ENCODE data around the gene RPRD1B.

Gene RPRD1B, protein sequence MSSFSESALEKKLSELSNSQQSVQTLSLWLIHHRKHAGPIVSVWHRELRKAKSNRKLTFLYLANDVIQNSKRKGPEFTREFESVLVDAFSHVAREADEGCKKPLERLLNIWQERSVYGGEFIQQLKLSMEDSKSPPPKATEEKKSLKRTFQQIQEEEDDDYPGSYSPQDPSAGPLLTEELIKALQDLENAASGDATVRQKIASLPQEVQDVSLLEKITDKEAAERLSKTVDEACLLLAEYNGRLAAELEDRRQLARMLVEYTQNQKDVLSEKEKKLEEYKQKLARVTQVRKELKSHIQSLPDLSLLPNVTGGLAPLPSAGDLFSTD

DNA sequence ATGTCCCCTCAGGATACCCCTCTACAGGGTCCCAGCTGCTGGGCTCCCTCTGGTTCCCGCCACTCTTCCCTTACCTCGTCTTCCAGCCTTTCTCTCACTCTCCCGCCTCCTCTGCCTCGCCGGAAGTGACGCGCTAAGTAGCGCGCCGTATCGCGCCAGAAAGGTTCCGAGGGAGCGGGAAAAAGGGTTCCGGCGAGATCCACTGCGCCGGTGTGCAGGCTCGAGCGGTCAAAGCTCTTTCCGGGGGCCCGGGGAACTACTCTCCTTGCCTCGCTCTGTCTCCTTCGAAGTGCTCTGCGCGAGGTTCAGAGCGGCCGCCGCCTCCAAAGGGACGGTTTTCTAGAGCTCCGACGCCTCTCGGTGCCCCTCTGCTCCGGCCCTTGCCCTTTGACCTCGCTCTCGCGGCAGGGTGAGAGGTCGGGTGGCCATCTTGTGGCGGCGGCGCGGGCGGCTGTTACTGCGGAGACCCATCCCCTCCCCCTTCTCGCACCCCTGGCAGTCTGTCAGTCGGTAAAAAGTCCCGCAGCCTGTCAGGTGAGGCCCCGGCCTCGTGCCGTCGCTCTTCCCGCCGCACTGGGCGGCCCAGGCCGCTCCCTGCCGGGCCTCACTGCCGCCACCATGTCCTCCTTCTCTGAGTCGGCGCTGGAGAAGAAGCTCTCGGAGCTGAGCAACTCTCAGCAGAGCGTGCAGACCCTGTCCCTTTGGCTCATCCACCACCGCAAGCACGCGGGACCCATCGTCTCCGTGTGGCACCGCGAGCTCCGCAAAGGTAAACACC is at the start of gene RPRD1B, which contains the start of gene TTI1:
TSS of gene RPRD1B (plus strand) at position 417 of the 778 bp plus-strand sequence. CDS start at position 619, 202 bp downstream.
TSS of gene TTI1 (minus strand) at position 127 of the 778 bp plus-strand sequence. CDS start 19,640 bp downstream, outside the sequence.
- H3K4me3 Mint-ChIP-seq: peak within 1 kb of the TSS; percentile 89
- DNase-seq (peak; percentile 90), ATAC-seq (peak; percentile 91)
- no peaks in the 10 kb centered on the region for H3K27me3 Mint-ChIP-seq
- peaks cover 77% of the 10 kb centered on the region for H3K4me1 Mint-ChIP-seq
- peak within 1 kb of the TSS; percentile 98 for H3K27ac Mint-ChIP-seq
- H3K36me3 Mint-ChIP-seq (ENCODE audit: low read depth): peaks cover 55% of the 10 kb centered on the region
- H3K9me3 Mint-ChIP-seq: no peaks in the 10 kb centered on the region

DNA sequence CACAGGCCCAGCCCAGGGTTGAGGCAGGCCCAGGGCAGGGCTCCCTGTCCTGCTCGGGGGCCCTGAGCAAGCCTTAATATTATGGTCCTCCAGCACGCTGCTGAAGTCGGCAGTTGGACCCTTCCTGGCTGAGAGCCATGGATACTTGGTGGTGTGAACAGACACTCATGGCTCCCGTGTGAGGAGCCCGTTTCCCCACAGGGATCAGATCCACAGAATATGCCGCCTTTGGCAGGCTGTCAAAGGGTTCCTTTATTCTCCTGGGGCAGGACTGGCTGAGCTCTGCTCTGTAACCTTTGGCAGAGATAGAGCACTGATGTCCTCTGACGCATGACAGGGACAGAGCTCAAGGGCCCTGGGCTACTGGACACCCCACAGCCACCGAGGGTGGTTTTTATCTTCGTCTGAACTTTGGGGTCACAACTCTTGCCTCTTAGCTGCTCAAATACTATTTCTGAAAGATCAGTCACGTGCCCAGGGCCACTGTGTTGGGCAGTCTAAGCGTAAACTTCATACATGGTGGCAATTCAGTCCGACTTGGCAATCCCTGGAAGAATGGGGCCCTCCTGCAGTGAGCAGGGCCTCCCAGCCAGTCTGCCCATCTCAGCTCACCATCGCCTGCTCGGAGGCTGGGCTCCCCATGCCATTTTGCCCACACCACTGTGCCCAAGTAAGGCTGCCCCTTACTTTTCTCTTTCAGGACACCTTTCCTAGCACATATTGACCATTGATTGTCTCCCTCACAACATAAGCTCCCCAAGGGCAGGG is 49.3 kb upstream of the RPRD1B start:
- Mint-ChIP-seq H3K9me3 (no peaks in the 10 kb centered on the region), H3K36me3 (ENCODE audit: low read depth) (peaks cover 40% of the 10 kb centered on the region), H3K27me3 (no peaks in the 10 kb centered on the region), H3K4me3 (no peak overlapping the region), H3K27ac (no peak overlapping the region), H3K4me1 (no peaks in the 10 kb centered on the region)
- DNase-seq: no peak
- ATAC-seq: no peak

DNA sequence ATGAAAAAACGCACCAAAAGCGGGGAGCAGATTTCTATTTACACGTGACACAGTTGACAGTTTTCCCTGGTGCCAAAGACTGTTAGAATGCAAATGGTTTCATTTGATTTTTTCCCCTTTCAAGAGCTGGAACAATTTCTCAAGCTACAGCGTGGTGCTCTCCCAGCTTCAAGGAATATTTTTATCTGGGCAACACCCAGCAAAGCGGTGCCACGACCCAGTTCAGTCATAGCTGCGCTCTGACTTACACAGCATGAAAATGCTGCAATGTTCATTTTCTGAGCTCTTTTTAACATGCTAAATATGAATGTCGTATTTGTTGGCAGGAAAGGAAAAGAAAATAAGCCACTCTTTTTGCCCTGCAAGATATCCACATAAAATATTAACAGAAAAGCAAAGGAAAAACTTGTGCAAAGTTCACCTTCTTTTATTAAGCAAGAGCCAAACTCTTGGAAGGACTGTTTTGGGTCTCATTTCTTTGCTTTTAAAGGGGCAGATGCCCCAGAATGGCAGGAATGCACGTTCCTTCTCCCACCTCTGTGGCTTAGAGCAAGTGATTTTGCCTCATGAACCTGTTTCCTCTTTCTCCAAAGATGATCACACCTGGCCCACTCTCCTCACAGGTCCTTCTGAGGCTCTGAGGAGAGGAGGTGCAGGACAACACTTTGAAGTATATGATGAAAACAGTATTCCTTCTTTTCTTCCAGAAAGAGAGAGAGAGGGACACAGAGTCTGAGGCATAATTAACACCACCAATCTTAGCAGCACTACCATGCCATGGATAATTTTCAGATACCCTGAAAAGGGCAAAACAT is 47.3 kb upstream of the RPRD1B start:
- H3K4me1 Mint-ChIP-seq: peaks cover 17% of the 10 kb centered on the region
- H3K4me3 Mint-ChIP-seq: no peak overlapping the region
- DNase-seq (no peak), ATAC-seq (no peak)
- H3K27ac Mint-ChIP-seq: no peak overlapping the region
- no peaks in the 10 kb centered on the region for H3K27me3 Mint-ChIP-seq
- no peaks in the 10 kb centered on the region for H3K9me3 Mint-ChIP-seq
- peaks cover 56% of the 10 kb centered on the region for H3K36me3 Mint-ChIP-seq (ENCODE audit: low read depth)

DNA sequence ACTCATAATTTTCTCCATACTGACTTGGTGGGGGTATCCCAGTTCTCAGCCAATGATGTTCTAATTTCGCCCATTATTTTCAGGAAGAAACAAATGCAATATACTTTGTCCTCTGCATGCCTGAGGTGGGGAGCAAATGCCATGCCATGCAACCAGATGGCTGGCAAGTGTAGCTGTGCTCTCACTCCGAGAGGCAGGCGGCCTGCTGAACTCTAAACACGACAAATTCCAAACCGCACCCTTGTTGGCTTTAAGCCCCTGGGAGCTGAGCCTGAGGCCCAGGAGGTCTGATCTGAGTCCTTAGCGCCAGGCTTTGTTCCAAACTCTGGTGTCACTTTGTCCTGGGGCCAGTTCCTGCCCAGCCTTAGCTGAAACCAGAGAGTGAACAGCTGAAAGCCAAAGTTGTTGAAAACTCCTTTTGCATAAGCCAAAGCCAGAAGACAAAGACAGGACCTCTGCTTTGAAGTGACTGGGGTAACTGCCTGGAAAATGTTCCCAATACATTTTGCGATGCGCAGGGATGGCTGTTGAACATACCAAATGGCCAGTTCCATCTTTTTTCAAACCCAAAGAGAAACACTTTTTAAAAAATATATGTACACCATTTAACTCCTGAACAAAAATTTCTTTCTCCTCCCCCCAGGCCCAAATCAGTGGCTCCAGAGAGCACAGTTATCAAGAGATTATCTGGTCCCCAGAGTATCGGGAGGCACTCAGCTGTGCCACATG is 46.5 kb upstream of the RPRD1B start:
- DNase-seq: no peak
- Mint-ChIP-seq H3K27ac (no peak overlapping the region), H3K4me1 (peaks cover 23% of the 10 kb centered on the region), H3K27me3 (no peaks in the 10 kb centered on the region), H3K36me3 (ENCODE audit: low read depth) (peaks cover 56% of the 10 kb centered on the region), H3K4me3 (no peak overlapping the region), H3K9me3 (no peaks in the 10 kb centered on the region)
- no peak for ATAC-seq

DNA sequence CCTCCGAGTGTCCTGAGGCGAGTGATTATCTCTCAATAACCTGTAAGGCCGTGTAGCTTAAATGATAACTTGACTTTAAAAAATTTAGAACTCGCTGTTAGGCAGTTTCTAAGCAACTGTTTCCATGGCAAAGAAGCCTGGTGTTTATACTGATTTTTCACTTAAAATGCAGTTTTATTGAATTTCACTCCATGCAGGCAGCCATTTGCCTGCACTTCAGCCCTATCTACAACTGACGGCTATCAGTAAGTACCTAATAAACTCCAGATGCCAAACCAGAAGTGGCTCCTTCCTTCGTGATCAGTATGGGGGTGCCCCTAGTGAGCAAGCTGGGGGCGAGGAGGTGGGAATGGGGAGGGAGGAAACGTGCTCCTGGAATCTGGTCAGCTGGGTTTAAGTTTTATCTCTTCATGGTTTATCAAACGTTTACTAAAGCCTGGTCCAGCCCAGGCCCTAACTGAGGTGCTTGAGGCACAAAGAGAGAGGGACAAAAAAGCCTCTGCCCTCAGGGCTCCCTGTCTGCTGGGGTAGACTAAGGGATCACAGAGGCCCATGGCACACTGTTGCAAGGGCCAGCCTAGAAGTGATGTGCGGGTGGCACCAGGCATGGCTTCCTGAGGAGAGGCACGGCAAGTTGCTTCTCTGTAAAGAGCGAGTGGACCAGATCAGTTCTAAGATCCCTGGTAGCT is 45.8 kb upstream of the RPRD1B start:
- Mint-ChIP-seq H3K27me3 (no peaks in the 10 kb centered on the region), H3K4me1 (peaks cover 23% of the 10 kb centered on the region), H3K4me3 (no peak overlapping the region), H3K9me3 (no peaks in the 10 kb centered on the region), H3K27ac (no peak overlapping the region), H3K36me3 (ENCODE audit: low read depth) (peaks cover 51% of the 10 kb centered on the region)
- DNase-seq: no peak
- ATAC-seq: no peak

DNA sequence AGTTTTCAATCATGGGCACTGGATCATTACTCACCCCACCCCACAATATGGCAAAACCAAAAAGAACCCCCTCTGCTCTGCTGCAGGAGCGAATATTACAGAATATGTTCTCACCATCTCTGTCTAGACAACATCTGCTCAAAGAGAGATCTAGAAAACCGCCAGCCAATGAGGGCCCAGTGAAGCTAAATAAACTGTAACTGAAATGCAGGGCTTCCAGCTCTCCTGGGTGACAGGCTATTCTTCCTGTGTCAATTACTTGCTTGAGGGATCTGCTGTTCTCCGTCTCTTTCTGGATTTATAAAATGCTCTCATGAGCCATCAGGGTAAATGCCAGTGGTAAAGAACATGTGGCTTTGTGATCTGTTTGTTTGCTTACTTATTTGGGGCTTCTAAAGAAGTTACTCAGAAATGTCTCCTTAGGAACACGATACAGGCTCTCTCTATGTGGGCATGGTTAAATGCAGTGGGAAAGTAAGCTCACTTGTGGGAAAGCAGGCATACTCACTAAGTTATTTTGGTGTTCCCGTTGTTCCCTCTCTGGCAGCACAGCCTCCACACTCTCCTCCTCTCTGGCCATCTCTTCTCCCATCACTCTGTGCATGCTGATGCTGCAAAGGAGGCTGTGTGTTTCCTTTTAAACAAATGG is 45.1 kb upstream of the RPRD1B start:
- Mint-ChIP-seq H3K27ac (no peak overlapping the region), H3K36me3 (ENCODE audit: low read depth) (peaks cover 44% of the 10 kb centered on the region), H3K27me3 (no peaks in the 10 kb centered on the region), H3K4me3 (no peak overlapping the region), H3K4me1 (peaks cover 23% of the 10 kb centered on the region), H3K9me3 (no peaks in the 10 kb centered on the region)
- DNase-seq: no peak
- no peak for ATAC-seq

DNA sequence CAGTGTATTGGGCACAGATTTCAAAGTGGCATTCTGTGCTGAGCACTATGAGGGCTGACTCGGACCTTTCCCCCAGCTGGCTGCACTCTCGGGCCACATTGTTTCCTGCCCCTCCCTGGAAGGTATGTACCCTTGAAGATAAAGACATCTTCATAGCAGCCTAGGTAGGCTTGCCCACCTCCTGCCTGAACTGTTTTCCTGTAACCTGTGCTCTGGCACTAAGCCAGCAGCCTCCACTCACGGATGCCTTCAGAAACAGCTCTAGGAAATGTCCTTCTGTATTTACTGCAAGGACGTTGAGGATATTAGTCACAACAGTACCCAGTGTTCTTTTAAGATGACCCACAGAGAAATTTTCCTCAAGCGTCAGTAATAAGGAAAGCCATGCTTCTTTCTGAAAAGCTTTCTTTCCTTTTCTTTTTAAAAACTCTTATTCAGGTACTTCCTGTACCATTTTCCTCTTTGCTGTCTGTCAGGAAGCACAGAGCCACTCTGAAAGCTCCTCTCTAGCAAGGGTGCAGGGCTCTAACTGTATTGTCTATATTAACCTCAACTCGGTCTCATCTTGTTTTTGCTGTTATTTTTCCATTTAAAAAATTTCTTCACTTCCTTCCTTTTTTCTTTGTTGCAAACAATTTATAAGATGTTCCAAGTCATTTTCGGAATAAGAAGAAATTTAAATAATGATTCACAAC is 43.8 kb upstream of the RPRD1B start:
- Mint-ChIP-seq H3K27me3 (no peaks in the 10 kb centered on the region), H3K9me3 (no peaks in the 10 kb centered on the region), H3K27ac (peak overlapping the region; percentile 36), H3K4me1 (peaks cover 23% of the 10 kb centered on the region), H3K4me3 (no peak overlapping the region), H3K36me3 (ENCODE audit: low read depth) (peaks cover 49% of the 10 kb centered on the region)
- no peak for ATAC-seq
- no peak for DNase-seq

DNA sequence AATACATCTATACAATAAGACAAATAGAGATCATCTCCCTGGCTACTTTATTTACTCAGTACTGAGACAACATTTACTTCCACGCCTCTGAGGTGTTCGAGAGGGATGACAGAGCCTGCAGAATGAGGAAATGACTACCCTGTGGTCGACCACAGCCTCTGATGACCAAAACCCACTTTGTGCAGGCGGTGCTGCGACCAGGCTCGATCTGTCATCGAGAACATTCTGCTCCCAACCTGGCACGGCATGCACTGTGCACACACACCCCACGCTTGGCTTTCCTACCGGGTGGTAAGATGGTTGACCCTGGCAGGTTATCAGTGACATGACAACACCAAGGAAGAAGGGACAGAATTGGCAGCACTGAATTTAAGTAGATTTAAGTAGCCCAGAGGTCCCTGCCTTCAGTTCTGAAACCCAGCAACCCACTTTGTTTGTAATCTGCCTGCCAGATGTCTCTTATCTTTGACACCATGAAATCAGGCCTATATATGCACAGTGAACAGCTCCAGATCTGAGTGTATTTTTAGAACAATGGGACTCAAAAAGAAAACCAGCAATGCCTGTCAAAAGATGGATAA is 42.9 kb upstream of the RPRD1B start:
- DNase-seq: peak; percentile 65
- H3K4me1 Mint-ChIP-seq: peaks cover 23% of the 10 kb centered on the region
- peaks cover 47% of the 10 kb centered on the region for H3K36me3 Mint-ChIP-seq (ENCODE audit: low read depth)
- peak overlapping the region; percentile 76 for H3K27ac Mint-ChIP-seq
- H3K4me3 Mint-ChIP-seq: peak overlapping the region; percentile 21
- no peaks in the 10 kb centered on the region for H3K9me3 Mint-ChIP-seq
- no peaks in the 10 kb centered on the region for H3K27me3 Mint-ChIP-seq
- ATAC-seq: peak; percentile 94

DNA sequence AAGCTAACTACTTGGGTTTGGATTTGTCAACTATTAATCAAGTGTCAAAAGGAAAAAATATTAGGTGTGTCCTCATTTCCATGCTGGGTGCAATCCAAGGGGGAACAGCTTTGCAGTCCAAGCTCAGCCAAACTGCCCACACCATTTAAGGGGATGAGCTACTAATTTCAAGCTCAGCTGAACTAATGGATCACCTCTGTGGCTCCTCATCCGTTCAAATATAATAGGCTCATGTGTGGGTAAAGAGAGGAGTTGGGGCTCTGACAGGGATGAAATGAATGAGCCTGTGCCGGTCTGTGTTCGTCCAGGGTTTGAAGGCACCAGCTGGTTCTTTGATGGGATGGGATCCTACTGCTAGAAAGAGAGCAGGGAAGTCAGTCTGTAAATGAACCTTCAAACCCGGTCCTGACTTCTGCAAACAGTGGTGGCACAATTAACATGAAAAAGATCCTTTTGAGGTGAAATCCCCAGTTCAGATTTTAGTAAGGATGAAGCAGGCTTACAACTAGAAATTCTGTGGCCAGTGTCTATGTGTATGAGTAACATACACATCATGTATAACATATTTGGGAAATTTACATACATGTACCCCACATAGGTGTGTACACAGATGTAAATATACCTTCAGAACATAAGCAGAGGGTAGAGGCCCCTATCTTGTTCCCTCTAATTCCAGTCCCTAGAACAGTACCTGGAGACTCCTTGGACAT is 42.2 kb upstream of the RPRD1B start:
- DNase-seq: no peak
- H3K4me3 Mint-ChIP-seq: no peak overlapping the region
- H3K27me3 Mint-ChIP-seq: no peaks in the 10 kb centered on the region
- H3K4me1 Mint-ChIP-seq: peaks cover 23% of the 10 kb centered on the region
- peaks cover 51% of the 10 kb centered on the region for H3K36me3 Mint-ChIP-seq (ENCODE audit: low read depth)
- no peaks in the 10 kb centered on the region for H3K9me3 Mint-ChIP-seq
- H3K27ac Mint-ChIP-seq: peak overlapping the region; percentile 76
- no peak for ATAC-seq

DNA sequence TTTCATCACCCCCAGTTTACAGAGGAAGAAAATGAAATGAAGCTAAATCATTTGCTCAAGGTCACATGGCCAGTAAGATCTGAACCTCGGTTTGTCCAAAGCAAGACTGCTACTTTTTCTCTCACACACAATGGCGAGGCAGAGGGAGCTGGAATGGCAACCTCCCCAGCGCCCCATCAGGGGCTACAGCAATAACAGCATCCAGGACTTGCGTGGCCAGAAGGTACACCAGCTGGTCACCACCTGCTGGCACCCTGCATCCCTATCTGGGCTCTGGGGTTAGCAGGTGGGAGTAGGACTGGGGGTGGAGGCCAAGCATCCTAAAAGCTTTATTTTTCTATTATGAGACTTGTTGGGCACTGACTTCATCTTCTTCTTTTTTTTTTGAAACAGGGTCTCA is 41.6 kb upstream of the RPRD1B start:
- Mint-ChIP-seq H3K27ac (peak overlapping the region; percentile 76), H3K4me3 (no peak overlapping the region), H3K9me3 (no peaks in the 10 kb centered on the region), H3K36me3 (ENCODE audit: low read depth) (peaks cover 51% of the 10 kb centered on the region), H3K4me1 (peaks cover 23% of the 10 kb centered on the region), H3K27me3 (no peaks in the 10 kb centered on the region)
- DNase-seq: no peak
- ATAC-seq: no peak

DNA sequence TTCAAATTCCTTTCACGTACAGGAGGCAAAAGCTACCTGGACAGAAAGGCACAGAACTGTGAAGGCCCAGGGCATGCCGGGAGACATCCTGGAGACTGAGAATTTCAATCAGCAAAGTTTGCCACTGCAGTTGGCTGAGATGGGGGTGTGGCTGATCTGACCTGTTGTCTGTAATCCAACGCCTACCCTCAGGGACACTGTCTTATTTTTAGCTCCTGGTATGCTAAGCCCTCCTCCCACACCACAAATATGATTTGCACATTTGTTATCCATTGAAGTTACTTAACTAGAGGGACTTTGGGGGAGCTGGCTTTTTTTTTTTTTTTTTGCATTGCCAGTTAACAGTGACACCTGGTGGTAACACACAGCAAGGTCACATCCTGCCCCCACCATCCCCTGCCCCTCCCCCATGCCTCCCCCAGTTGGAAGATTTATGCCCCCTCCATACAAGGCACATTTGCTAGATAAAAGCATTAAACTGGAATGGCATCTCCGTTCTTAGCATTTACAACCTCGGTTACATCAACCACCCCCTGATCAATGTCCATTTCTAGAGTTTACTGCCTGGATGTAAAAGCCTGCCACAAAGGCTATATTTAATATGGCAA is 40.6 kb upstream of the RPRD1B start:
- H3K36me3 Mint-ChIP-seq (ENCODE audit: low read depth): peaks cover 53% of the 10 kb centered on the region
- H3K9me3 Mint-ChIP-seq: no peaks in the 10 kb centered on the region
- ATAC-seq: no peak
- no peak overlapping the region for H3K27ac Mint-ChIP-seq
- H3K4me1 Mint-ChIP-seq: peaks cover 23% of the 10 kb centered on the region
- no peaks in the 10 kb centered on the region for H3K27me3 Mint-ChIP-seq
- no peak overlapping the region for H3K4me3 Mint-ChIP-seq
- peak; percentile 28 for DNase-seq

Measured in activated naive CD8-positive, alpha-beta T cell treated with anti-CD3 and anti-CD28 coated beads, Interleukin-2, amount 50 U/mL, for 24 hours (primary cell).